RWPE2 (cell line): ENCODE results near the gene KCNQ2.

ENCODE experiments used
- ATAC-seq: fragments of 200-7000 bp; cut with Tn5 transposase; 3 replicates; pipeline ENCODE4 v1.9.1; 2021; ENCODE audit warnings: low read depth
- DNase-seq: peaks from one replicate; pipeline ENCODE4 v3.0.0-alpha.2; 2020; ENCODE audit warnings: low spot score
- H3K27ac ChIP-seq: fragments of 450-650 bp; 2 replicates; pipeline ENCODE4 v1.5.1; 2017; ENCODE audit warnings: mild to moderate bottlenecking; ENCODE audit not compliant: poor library complexity, severe bottlenecking
- H3K27me3 ChIP-seq: fragments of 250-450 bp; sonication (Bioruptor Pico); 2 replicates; pipeline ENCODE4 v1.5.1; 2021; ENCODE audit warnings: mild to moderate bottlenecking, moderate library complexity; ENCODE audit not compliant: insufficient read depth, poor library complexity, severe bottlenecking
- H3K36me3 ChIP-seq: fragments of 250-450 bp; sonication (Bioruptor Pico); 2 replicates; pipeline ENCODE4 v1.5.1; 2020; ENCODE audit warnings: low read depth, mild to moderate bottlenecking, moderate library complexity
- H3K4me1 ChIP-seq: fragments of 250-450 bp; sonication (Bioruptor Pico); 2 replicates; pipeline ENCODE4 v1.5.1; 2021; ENCODE audit warnings: mild to moderate bottlenecking, moderate library complexity; ENCODE audit not compliant: insufficient read depth, poor library complexity, severe bottlenecking
- H3K4me3 ChIP-seq: fragments of 250-450 bp; sonication (Bioruptor Pico); 2 replicates; pipeline ENCODE4 v1.5.1; 2021; ENCODE audit warnings: mild to moderate bottlenecking, moderate library complexity; ENCODE audit not compliant: severe bottlenecking
- H3K9me3 ChIP-seq: fragments of 250-450 bp; sonication (Bioruptor Pico); 2 replicates; pipeline ENCODE4 v1.5.1; 2021; ENCODE audit warnings: mild to moderate bottlenecking, moderate library complexity; ENCODE audit not compliant: severe bottlenecking
- TF ChIP-seq, protein P1 (sequence below): fragments of 450-650 bp; IDR thresholded peaks from one replicate; pipeline ENCODE4 v1.5.1; 2017; ENCODE audit warnings: mild to moderate bottlenecking, moderate library complexity; ENCODE audit not compliant: poor library complexity, severe bottlenecking

Gene KCNQ2

GRCh38 chr20:63428906-63429575 is 43.4 kb downstream of the KCNQ2 start:
- peak; percentile 85 for DNase-seq
- no peaks in the 10 kb centered on the region for H3K36me3 ChIP-seq
- ATAC-seq: no peak; the same call in 2 of the 3 replicates
- no peaks in the 10 kb centered on the region for H3K9me3 ChIP-seq
- no peaks in the 10 kb centered on the region for H3K4me1 ChIP-seq
- TF ChIP-seq, protein P1, sequence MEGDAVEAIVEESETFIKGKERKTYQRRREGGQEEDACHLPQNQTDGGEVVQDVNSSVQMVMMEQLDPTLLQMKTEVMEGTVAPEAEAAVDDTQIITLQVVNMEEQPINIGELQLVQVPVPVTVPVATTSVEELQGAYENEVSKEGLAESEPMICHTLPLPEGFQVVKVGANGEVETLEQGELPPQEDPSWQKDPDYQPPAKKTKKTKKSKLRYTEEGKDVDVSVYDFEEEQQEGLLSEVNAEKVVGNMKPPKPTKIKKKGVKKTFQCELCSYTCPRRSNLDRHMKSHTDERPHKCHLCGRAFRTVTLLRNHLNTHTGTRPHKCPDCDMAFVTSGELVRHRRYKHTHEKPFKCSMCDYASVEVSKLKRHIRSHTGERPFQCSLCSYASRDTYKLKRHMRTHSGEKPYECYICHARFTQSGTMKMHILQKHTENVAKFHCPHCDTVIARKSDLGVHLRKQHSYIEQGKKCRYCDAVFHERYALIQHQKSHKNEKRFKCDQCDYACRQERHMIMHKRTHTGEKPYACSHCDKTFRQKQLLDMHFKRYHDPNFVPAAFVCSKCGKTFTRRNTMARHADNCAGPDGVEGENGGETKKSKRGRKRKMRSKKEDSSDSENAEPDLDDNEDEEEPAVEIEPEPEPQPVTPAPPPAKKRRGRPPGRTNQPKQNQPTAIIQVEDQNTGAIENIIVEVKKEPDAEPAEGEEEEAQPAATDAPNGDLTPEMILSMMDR: no peak
- peaks cover 7% of the 10 kb centered on the region for H3K27me3 ChIP-seq
- H3K27ac ChIP-seq: no peak overlapping the region
- no peak overlapping the region for H3K4me3 ChIP-seq

GRCh38 chr20:63427724-63428330 is 44.6 kb downstream of the KCNQ2 start:
- Histone ChIP-seq H3K27me3 (peaks cover 18% of the 10 kb centered on the region), H3K27ac (no peak overlapping the region), H3K4me3 (no peak overlapping the region), H3K36me3 (no peaks in the 10 kb centered on the region), H3K9me3 (no peaks in the 10 kb centered on the region), H3K4me1 (no peaks in the 10 kb centered on the region)
- TF ChIP-seq, protein P1: no peak
- DNase-seq: peak; percentile 83
- ATAC-seq: no peak

GRCh38 chr20:63427206-63427605 is 45.2 kb downstream of the KCNQ2 start:
- DNase-seq: no peak
- no peak overlapping the region for H3K4me3 ChIP-seq
- no peak overlapping the region for H3K27ac ChIP-seq
- TF ChIP-seq, protein P1: no peak
- no peaks in the 10 kb centered on the region for H3K4me1 ChIP-seq
- no peaks in the 10 kb centered on the region for H3K9me3 ChIP-seq
- no peak for ATAC-seq
- H3K36me3 ChIP-seq: no peaks in the 10 kb centered on the region
- peaks cover 25% of the 10 kb centered on the region for H3K27me3 ChIP-seq

DNA sequence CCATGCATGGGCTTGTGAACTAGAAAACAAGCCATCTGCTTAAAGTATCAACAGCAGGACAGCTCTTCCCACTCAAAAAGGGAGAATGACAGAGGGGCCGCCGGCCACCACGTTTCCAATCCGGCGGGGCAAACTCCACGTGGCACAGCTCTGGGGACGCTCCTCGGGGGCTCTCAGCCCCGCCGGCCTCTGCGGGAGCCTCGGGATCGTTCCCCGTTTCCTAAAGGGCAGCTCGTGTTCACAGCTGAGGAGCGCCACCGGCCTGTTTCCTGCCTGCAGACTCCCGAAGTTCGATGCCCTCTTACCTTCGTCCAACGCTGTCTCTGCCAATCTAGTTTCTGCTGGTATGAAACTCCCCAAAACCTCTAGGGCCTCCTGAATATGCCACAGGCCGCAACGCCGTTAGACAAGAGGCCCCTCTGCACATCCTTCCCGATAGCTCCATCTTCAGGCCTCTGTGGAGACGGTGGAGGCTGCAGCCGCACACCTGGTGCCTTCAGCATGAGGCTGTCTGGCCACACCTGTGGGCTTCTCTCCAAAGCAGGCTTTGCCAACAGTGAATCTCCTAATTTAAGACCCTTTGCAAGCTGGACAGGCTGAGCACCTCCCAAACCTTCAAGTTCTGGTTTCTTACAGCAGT is 46.5 kb downstream of the KCNQ2 start:
- Histone ChIP-seq H3K27ac (no peak overlapping the region), H3K4me3 (no peak overlapping the region), H3K36me3 (no peaks in the 10 kb centered on the region), H3K4me1 (no peaks in the 10 kb centered on the region), H3K27me3 (peaks cover 37% of the 10 kb centered on the region), H3K9me3 (no peaks in the 10 kb centered on the region)
- TF ChIP-seq, protein P1: no peak
- DNase-seq: no peak
- no peak for ATAC-seq
